Measurements from ENCODE around the gene NDST1. TPM values are rescaled to one million over a fixed set of nuclear protein-coding genes. Genes with fewer than 3 reads are reported as not detected.

Gene NDST1
- total RNA-seq, 6 experiments from 2014 or later: 38.1 to 97.5 (median 76.0) TPM

DNA sequence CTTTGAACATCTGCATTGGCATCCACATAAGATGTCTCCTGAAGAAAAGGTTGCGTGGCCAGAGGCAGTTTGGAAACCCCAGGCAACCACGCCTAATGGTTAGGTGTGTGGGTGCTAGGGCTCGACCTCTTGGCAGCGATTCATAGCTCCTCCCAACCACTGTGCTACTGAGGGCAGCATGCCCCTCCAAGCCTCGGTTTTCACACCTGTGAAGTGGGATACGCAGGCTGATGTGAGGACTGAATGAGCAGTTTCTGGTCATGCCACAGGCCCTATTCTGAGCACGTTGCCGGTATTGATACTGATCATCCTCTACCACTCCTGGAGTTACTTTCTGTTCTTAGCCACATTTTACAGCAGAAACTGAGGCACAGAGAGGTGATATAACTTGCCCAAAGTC is 19.1 kb downstream of the NDST1 start:
- H3K4me1 ChIP-seq: peaks cover 0 to 57% (median 28%) of the 10 kb centered on the region in 4 donors
- intact Hi-C loops (cut with DNase I): no loop called here
- no peaks in the 10 kb centered on the region for H3K9me3 ChIP-seq

DNA sequence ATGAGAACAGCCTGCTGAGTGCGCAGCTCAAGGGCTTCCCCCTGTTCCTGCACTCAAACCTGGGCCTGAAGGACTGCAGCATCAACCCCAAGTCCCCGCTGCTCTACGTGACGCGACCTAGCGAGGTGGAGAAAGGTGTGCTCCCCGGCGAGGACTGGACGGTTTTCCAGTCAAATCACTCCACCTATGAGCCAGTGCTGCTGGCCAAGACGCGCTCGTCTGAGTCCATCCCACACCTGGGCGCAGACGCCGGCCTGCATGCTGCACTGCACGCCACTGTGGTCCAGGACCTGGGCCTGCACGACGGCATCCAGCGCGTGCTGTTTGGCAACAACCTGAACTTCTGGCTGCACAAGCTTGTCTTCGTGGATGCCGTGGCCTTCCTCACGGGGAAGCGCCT is 19.9 kb downstream of the NDST1 start:
- H3K36me3 ChIP-seq: peaks cover 0 to 43% (median 17%) of the 10 kb centered on the region in 4 donors
- intact Hi-C loops (cut with DNase I): no loop called here
- H3K4me3 ChIP-seq: no peak overlapping the region
- TF ChIP-seq, protein P1, sequence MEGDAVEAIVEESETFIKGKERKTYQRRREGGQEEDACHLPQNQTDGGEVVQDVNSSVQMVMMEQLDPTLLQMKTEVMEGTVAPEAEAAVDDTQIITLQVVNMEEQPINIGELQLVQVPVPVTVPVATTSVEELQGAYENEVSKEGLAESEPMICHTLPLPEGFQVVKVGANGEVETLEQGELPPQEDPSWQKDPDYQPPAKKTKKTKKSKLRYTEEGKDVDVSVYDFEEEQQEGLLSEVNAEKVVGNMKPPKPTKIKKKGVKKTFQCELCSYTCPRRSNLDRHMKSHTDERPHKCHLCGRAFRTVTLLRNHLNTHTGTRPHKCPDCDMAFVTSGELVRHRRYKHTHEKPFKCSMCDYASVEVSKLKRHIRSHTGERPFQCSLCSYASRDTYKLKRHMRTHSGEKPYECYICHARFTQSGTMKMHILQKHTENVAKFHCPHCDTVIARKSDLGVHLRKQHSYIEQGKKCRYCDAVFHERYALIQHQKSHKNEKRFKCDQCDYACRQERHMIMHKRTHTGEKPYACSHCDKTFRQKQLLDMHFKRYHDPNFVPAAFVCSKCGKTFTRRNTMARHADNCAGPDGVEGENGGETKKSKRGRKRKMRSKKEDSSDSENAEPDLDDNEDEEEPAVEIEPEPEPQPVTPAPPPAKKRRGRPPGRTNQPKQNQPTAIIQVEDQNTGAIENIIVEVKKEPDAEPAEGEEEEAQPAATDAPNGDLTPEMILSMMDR (IDR thresholded peaks at IDR 0.05): no peak
- no peak for TF ChIP-seq POLR2A (IDR thresholded peaks at IDR 0.05)
- DNase-seq (no peak), ATAC-seq (no peak)
- H3K4me1 ChIP-seq: peaks cover 0 to 50% (median 25%) of the 10 kb centered on the region in 4 donors
- no peak overlapping the region for H3K27ac ChIP-seq
- no peaks in the 10 kb centered on the region for H3K27me3 ChIP-seq
- 90% methylated on average over 4 of the region's 24 CpGs for WGBS (ENCODE audit: insufficient coverage, low coverage, low lambda C conversion rate, missing lambda C conversion rate)
- no peaks in the 10 kb centered on the region for H3K9me3 ChIP-seq

More for the DNA sequence above, 19.1 kb downstream of the NDST1 start:
- no peak for TF ChIP-seq POLR2A (IDR thresholded peaks at IDR 0.05)
- TF ChIP-seq, protein P1 (IDR thresholded peaks at IDR 0.05): no peak
- no peak for DNase-seq
- Histone ChIP-seq H3K27ac (peak overlapping the region in 1 of 3 donors; percentile 61), H3K4me3 (no peak overlapping the region), H3K36me3 (peaks cover 0 to 38% (median 13%) of the 10 kb centered on the region in 4 donors), H3K27me3 (no peaks in the 10 kb centered on the region)
- no peak for ATAC-seq
- WGBS (ENCODE audit: insufficient coverage, low coverage, low lambda C conversion rate, missing lambda C conversion rate): no CpG with 5 or more reads among the region's 8 CpGs

DNA sequence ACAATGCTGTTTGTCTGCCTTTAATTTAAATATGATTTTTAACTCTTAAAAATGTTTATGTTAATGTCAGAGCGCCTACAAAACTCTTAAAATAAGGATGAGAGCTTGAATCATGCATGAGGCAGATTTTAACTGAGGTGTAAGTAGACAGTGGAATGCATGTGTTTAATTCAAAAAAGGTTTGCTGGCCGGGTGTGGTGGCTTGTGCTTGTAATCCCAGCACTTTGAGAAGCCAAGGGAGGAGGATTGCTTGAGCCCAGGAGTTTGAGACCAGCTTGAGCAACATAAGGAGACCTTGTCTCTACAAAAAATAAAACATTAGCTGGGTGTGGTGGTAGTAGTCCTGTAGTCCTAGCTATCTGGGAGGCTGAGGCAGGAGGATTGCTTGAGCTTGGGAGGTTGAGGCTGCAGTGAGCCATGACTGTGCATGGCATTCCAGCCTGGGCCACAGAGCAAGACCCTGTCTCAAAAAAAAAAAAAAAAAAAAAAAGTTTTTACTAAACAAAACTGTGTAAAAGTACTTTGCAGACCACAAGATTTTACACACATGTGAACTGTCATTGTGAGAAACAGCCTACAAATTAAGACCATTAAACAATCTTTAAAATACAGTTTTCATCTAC is 21.1 kb downstream of the NDST1 start:
- Histone ChIP-seq H3K4me3 (no peak overlapping the region), H3K27me3 (no peaks in the 10 kb centered on the region), H3K9me3 (no peaks in the 10 kb centered on the region), H3K27ac (no peak overlapping the region), H3K36me3 (peaks cover 3 to 55% (median 23%) of the 10 kb centered on the region in 4 donors), H3K4me1 (peaks cover 0 to 38% (median 15%) of the 10 kb centered on the region in 4 donors)
- TF ChIP-seq, protein P1 (IDR thresholded peaks at IDR 0.05): no peak
- TF ChIP-seq POLR2A (IDR thresholded peaks at IDR 0.05): no peak
- ATAC-seq: no peak
- no peak for DNase-seq
- intact Hi-C loops (cut with DNase I): no loop called here
- 83% methylated on average over 1 of the region's 2 CpGs for WGBS (ENCODE audit: insufficient coverage, low coverage, low lambda C conversion rate, missing lambda C conversion rate)

DNA sequence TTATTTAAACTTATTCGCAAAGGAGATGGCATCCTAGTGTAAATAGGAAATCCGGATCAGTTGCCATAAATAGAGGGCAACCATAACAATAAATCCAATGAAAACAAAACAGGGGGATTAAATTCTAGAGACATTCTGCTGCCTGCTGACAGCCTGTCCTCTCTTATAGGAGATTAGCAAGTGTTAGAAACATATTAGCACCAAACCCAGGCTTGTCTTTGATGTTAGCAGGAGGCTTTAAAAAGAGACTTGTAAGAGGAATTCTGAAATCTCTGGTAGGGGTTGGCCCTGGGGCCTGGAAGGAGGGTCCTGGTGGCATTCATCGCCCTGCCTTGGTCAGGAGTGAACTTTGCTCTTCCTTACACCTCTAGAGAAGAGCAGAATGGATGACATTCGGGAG is 21.6 kb downstream of the NDST1 start:
- no peak for TF ChIP-seq POLR2A (IDR thresholded peaks at IDR 0.05)
- TF ChIP-seq, protein P1 (IDR thresholded peaks at IDR 0.05): no peak
- H3K27me3 ChIP-seq: no peaks in the 10 kb centered on the region
- H3K4me3 ChIP-seq: no peak overlapping the region
- 63% methylated on average over 4 of the region's 4 CpGs for WGBS (ENCODE audit: insufficient coverage, low coverage, low lambda C conversion rate, missing lambda C conversion rate)
- peaks cover 0 to 32% (median 12%) of the 10 kb centered on the region in 4 donors for H3K4me1 ChIP-seq
- H3K36me3 ChIP-seq: peaks cover 5 to 60% (median 25%) of the 10 kb centered on the region in 4 donors
- DNase-seq: no peak
- peak overlapping the region in 2 of 3 donors; percentile 6 to 29 for H3K27ac ChIP-seq
- no peak for ATAC-seq
- intact Hi-C loops (cut with DNase I): no loop called here
- no peaks in the 10 kb centered on the region for H3K9me3 ChIP-seq
